Esophagus squamous epithelium (tissue), 5 donors: Measurements from ENCODE around the gene CHAD. TPM values are rescaled to one million over a fixed set of nuclear protein-coding genes. Genes with fewer than 3 reads are reported as not detected.

ENCODE experiments used
- DNase-seq: peaks from one replicate; lab custom pipeline; 2025; lab: John Stamatoyannopoulos, UW
- H3K27ac ChIP-seq, 4 donors: fragments of 200-600 bp; sonication (generic); one replicate each; pipeline ENCODE4 v1.5.1; 2016 to 2019; ENCODE audit warnings: mild to moderate bottlenecking in 1 of 4
- H3K27me3 ChIP-seq, 4 donors: fragments of 200-600 bp; sonication (generic); 1 replicate in 3 of 4; 2 replicates in 1 of 4; pipeline versions ENCODE4 v1.5.1 to v1.6.0; 2017 to 2021; ENCODE audit warnings: antibody characterized with exemption in 1 of 4
- H3K36me3 ChIP-seq, 3 donors: fragments of 200-600 bp; sonication (generic); one replicate each; pipeline ENCODE4 v1.5.1; 2016 to 2019
- H3K4me1 ChIP-seq, 3 donors: fragments of 200-600 bp; sonication (generic); one replicate each; pipeline ENCODE4 v1.5.1; 2017 to 2019
- H3K4me3 ChIP-seq, 4 donors: fragments of 200-600 bp; sonication (generic); 1 replicate in 3 of 4; 2 replicates in 1 of 4; pipeline ENCODE4 v1.5.1; 2016 to 2019; ENCODE audit warnings: mild to moderate bottlenecking in 2 of 4, moderate library complexity in 1 of 4
- H3K9me3 ChIP-seq, 3 donors: fragments of 200-600 bp; sonication (generic); one replicate each; pipeline ENCODE4 v1.5.1; 2016 to 2019
- CTCF ChIP-seq, 6 experiments: fragments of 450-650 bp in 4 of 6; fragments of 200-600 bp in 2 of 6; sonication (generic) in 2 of 6; IDR thresholded peaks; one replicate each; pipeline ENCODE4 v1.5.1; 2016 to 2019; ENCODE audit warnings: antibody characterized with exemption in 6 of 6, mild to moderate bottlenecking in 4 of 6, moderate library complexity in 4 of 6
- POLR2A ChIP-seq, 4 donors: fragments of 450-650 bp; IDR thresholded peaks; one replicate each; pipeline ENCODE4 v1.6.1; 2017; ENCODE audit warnings: antibody characterized with exemption in 4 of 4, mild to moderate bottlenecking in 4 of 4, moderate library complexity in 3 of 4
- WGBS, 2 donors: methylation state at CpG; one replicate each; pipeline ENCODE4 v1.1.5; 2018; 5-methylcytosine and 5-hydroxymethylcytosine counted together
- intact Hi-C: fragments of 100-400 bp; cut with DNase I; formaldehyde crosslinking; loops from one replicate; pipeline ENCODE4 v1.15.0; 2022
- total RNA-seq, 4 donors: library from RNA; depleted of rRNA; stranded (reverse); fragments of >200 nt; gene quantifications; one replicate each; pipeline ENCODE4 v1.1.0, GENCODE V29; 2016
- donor health status: DM: yes; HTN: yes; CAD: no.

The CHAD gene
- total RNA-seq, 4 donors from 2014 or later: 0.19 to 0.80 TPM; not detected in 2

- 78 to 86% methylated on average over 2 of the region's 2 CpGs for WGBS, 2 donors
- TF ChIP-seq POLR2A (IDR thresholded peaks at IDR 0.05): no peak
- TF ChIP-seq CTCF (IDR thresholded peaks at IDR 0.05): no peak
- no peak for DNase-seq
- H3K9me3 ChIP-seq: no peaks in the 10 kb centered on the region
- peaks cover 0 to 43% (median 10%) of the 10 kb centered on the region in 3 donors for H3K36me3 ChIP-seq
- H3K27me3 ChIP-seq: peaks cover 0 to 4% (median 0%) of the 10 kb centered on the region in 4 donors
- peaks cover 14 to 45% (median 15%) of the 10 kb centered on the region in 3 donors for H3K4me1 ChIP-seq
- no peak overlapping the region for H3K4me3 ChIP-seq
- intact Hi-C loops: loop anchor here (5.0 to 10.0 kb wide), 2 partner anchors 66 to 144 kb away; partner anchors contain the start of gene SPATA20
- peak overlapping the region in 1 of 4 donors; percentile 31 for H3K27ac ChIP-seq
Measured at GRCh38 chr17:50480854-50481490, 12.3 kb upstream of the CHAD start.

- peak overlapping the region in 2 of 4 donors; percentile 31 to 87 for H3K27ac ChIP-seq
- 76 to 77% methylated on average over 5 to 7 of the region's 7 CpGs for WGBS, 2 donors
Measured at GRCh38 chr17:50480142-50480764, 11.6 kb upstream of the CHAD start.

GRCh38 chr17:50479522-50480141 is 11.0 kb upstream of the CHAD start:
- Histone ChIP-seq H3K9me3 (no peaks in the 10 kb centered on the region), H3K4me3 (peak overlapping the region; percentile 48 to 85 (median 70)), H3K4me1 (peaks cover 14 to 45% (median 15%) of the 10 kb centered on the region in 3 donors), H3K36me3 (peaks cover 0 to 29% (median 10%) of the 10 kb centered on the region in 3 donors), H3K27ac (peak overlapping the region; percentile 76 to 90 (median 84)), H3K27me3 (peaks cover 0 to 4% (median 0%) of the 10 kb centered on the region in 4 donors)
- WGBS, 2 donors: 0 to 9% methylated on average over 7 to 8 of the region's 19 CpGs
- intact Hi-C loops: loop anchor here (5.0 to 10.0 kb wide), 2 partner anchors 68 to 145 kb away; partner anchors contain the start of gene SPATA20
- DNase-seq: peak; percentile 22
- TF ChIP-seq CTCF (IDR thresholded peaks at IDR 0.05) (peak; percentile 29 to 55 (median 37)), POLR2A (IDR thresholded peaks at IDR 0.05) (no peak)

More at GRCh38 chr17:50480142-50480764, 11.6 kb upstream of the CHAD start:
- Histone ChIP-seq H3K27me3 (peaks cover 0 to 4% (median 0%) of the 10 kb centered on the region in 4 donors), H3K36me3 (peaks cover 0 to 36% (median 10%) of the 10 kb centered on the region in 3 donors), H3K9me3 (no peaks in the 10 kb centered on the region), H3K4me1 (peaks cover 14 to 45% (median 15%) of the 10 kb centered on the region in 3 donors), H3K4me3 (peak overlapping the region in 1 of 4 donors; percentile 85)
- intact Hi-C loops: loop anchor here (5.0 to 10.0 kb wide), 2 partner anchors 67 to 145 kb away; partner anchors contain the start of gene SPATA20
- DNase-seq: no peak
- TF ChIP-seq CTCF (IDR thresholded peaks at IDR 0.05): no peak
- TF ChIP-seq POLR2A (IDR thresholded peaks at IDR 0.05): no peak

GRCh38 chr17:50478391-50479381 is 10.0 kb upstream of the CHAD start, which contains the start of gene RSAD1:
Gene RSAD1 (plus strand): TSS chr17:50478860. CDS start chr17:50478885, 25 bp downstream.
- Histone ChIP-seq H3K4me3 (peak within 1 kb of the TSS; percentile 48 to 85 (median 70)), H3K36me3 (peaks cover 0 to 26% (median 1%) of the 10 kb centered on the region in 3 donors), H3K27me3 (peaks cover 0 to 4% (median 0%) of the 10 kb centered on the region in 4 donors), H3K9me3 (no peaks in the 10 kb centered on the region), H3K4me1 (peaks cover 14 to 45% (median 15%) of the 10 kb centered on the region in 3 donors), H3K27ac (peak within 1 kb of the TSS; percentile 76 to 90 (median 84))
- TF ChIP-seq CTCF (IDR thresholded peaks at IDR 0.05) (peak; percentile 76 to 96 (median 94)), POLR2A (IDR thresholded peaks at IDR 0.05) (peak in 3 of 4 donors; percentile 31 to 93 (median 86))
- peak; percentile 47 for DNase-seq
- WGBS, 2 donors: 0 to 4% methylated on average over 18 to 21 of the region's 75 CpGs
- intact Hi-C loops: no loop called here
